Activated T-cell treated with anti-CD3 and anti-CD28 coated beads, Interleukin-2, amount 50 U/mL, for 1 hour (primary cell): ENCODE data around the gene C1orf116.

Experiments used
- DNase-seq: peaks from one replicate; pipeline ENCODE4 v3.0.0-alpha.2; 2020

Gene C1orf116

DNA sequence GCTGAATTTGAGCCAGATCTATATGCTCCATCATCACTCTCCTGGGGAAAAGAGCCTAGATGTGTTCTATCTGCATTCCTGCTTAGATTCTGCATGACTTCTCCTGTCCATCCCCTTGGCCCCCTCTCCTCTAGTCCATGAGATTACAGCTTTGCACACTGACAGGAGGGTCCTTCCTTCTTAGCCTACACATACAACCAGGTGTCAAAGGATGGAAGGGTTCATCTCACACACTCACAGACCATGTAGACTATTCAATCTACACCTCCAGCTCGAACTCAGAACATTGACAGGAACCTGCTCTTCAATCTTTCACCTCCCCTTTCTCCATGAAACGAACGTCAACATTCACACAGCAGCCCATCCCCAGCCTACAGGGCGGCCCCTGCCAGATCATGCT is 13.8 kb downstream of the C1orf116 start:
- no peak for DNase-seq

- DNase-seq = no peak
Measured at GRCh38 chr1:207017615-207018559, 14.7 kb downstream of the C1orf116 start.

GRCh38 chr1:207015791-207016190 is 16.8 kb downstream of the C1orf116 start:
- DNase-seq = no peak

GRCh38 chr1:207014728-207015127 is 17.8 kb downstream of the C1orf116 start:
- DNase-seq = no peak

- no peak for DNase-seq
Measured at GRCh38 chr1:207013321-207014085, 19.1 kb downstream of the C1orf116 start.

- DNase-seq = no peak
Measured at GRCh38 chr1:207010726-207011125, 21.8 kb downstream of the C1orf116 start.

GRCh38 chr1:207009945-207010344 is 22.6 kb downstream of the C1orf116 start:
- no peak for DNase-seq

- DNase-seq = no peak
Measured at GRCh38 chr1:207009182-207009850, 23.2 kb downstream of the C1orf116 start.

- DNase-seq = no peak
Measured at GRCh38 chr1:207007352-207008033, 25.1 kb downstream of the C1orf116 start.

- no peak for DNase-seq
Measured at GRCh38 chr1:207006914-207007313, 25.6 kb downstream of the C1orf116 start.

- DNase-seq = no peak
Measured at GRCh38 chr1:207006083-207006482, 26.5 kb downstream of the C1orf116 start.

GRCh38 chr1:207004931-207005830 is 27.4 kb downstream of the C1orf116 start:
- peak; percentile 26 for DNase-seq

GRCh38 chr1:207003210-207003609 is 29.3 kb downstream of the C1orf116 start:
- DNase-seq = no peak

GRCh38 chr1:207002724-207003146 is 29.8 kb downstream of the C1orf116 start:
- DNase-seq = no peak

GRCh38 chr1:207001492-207002245 is 30.9 kb downstream of the C1orf116 start:
- no peak for DNase-seq

GRCh38 chr1:207000651-207001291 is 31.8 kb downstream of the C1orf116 start:
- DNase-seq = no peak

DNA sequence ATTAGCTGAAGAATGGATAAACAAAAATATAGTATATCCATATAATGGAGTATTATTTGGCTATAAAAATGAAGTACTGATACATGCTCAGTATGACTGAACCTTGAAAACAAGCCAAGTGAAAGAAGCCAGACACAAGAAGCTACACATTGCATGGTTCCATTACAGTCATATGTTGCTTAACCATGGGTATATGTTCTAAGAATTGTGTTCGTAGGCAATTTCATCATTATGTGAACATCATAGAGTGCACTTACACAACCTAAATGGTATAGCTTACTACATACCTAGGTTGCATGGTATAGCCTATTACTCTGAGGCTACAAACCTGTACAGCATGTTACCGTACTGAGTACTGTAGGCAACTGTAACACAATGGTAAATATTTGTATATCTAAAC is 33.7 kb downstream of the C1orf116 start:
- DNase-seq = no peak

- DNase-seq = no peak
Measured at GRCh38 chr1:206992790-206993189, 39.8 kb downstream of the C1orf116 start.

- no peak for DNase-seq
Measured at GRCh38 chr1:206987873-206988272, 44.7 kb downstream of the C1orf116 start.

- no peak for DNase-seq
Measured at GRCh38 chr1:206986885-206987284, 45.7 kb downstream of the C1orf116 start.
